IMR-90 (cell line): ENCODE measurements around the gene TBC1D22A. TPM values are rescaled to one million over a fixed set of nuclear protein-coding genes. Genes with fewer than 3 reads are reported as not detected.

Experiments used
- ATAC-seq: fragments of 200-7000 bp; cut with Tn5 transposase; 2 replicates; pipeline ENCODE4 v1.9.1; 2020; ENCODE audit warnings: low read depth, mild to moderate bottlenecking, moderate library complexity
- BruUV-seq: library from RNA; stranded (reverse); fragments of 400-500 nt; replicated peaks from 2 replicates; lab custom pipeline; 2021; lab: Mats Ljungman, UMichigan
- CTCF ChIA-PET: fragments of 300-600 bp; formaldehyde crosslinking; extraction: SDS; loops from one replicate; lab custom pipeline; 2021; ENCODE audit warnings: antibody characterized with exemption; lab: Yijun Ruan, JAX
- POLR2A ChIA-PET: fragments of 300-600 bp; sonication (Branson Sonifier 250); formaldehyde crosslinking; loops from one replicate; lab custom pipeline; 2022; ENCODE audit warnings: antibody characterized with exemption; ENCODE audit not compliant: unreplicated experiment; lab: Charles Lee
- DNase-seq: peaks from one replicate; pipeline ENCODE4 v3.0.0; 2013
- H2AFZ ChIP-seq: replicated peaks from 2 replicates; pipeline ENCODE3; 2013; ENCODE audit warnings: low read length, mild to moderate bottlenecking; ENCODE audit not compliant: poor library complexity
- H2AK5ac ChIP-seq: 2 replicates; pipeline ENCODE4 v1.6.1; 2013; ENCODE audit warnings: low read depth, low read length, inconsistent platforms
- H2AK9ac ChIP-seq: replicated peaks from 2 replicates; pipeline ENCODE3; 2013; ENCODE audit warnings: mild to moderate bottlenecking, low read depth, low read length, moderate library complexity; ENCODE audit not compliant: poor library complexity
- H2BK120ac ChIP-seq: 2 replicates; pipeline ENCODE4 v1.6.1; 2013; ENCODE audit warnings: low read depth, low read length, inconsistent platforms
- H2BK15ac ChIP-seq: 3 replicates; pipeline ENCODE4 v1.6.1; 2013; ENCODE audit warnings: low read depth, low read length, inconsistent platforms
- H2BK20ac ChIP-seq: 2 replicates; pipeline ENCODE4 v1.6.1; 2013; ENCODE audit warnings: low read depth, mild to moderate bottlenecking, inconsistent platforms, low read length, moderate library complexity
- H2BK5ac ChIP-seq: 2 replicates; pipeline ENCODE4 v1.6.1; 2013; ENCODE audit warnings: mild to moderate bottlenecking, low read depth, low read length, inconsistent platforms; ENCODE audit not compliant: poor library complexity, severe bottlenecking
- H3K14ac ChIP-seq: replicated peaks from 2 replicates; pipeline ENCODE4 v1.6.1; 2013; ENCODE audit warnings: low read depth, low read length, inconsistent platforms
- H3K18ac ChIP-seq: 2 replicates; pipeline ENCODE4 v1.6.1; 2013; ENCODE audit warnings: low read depth, low read length, control low read depth
- H3K23ac ChIP-seq: 2 replicates; pipeline ENCODE4 v1.6.1; 2013; ENCODE audit warnings: low read depth, low read length, inconsistent platforms
- H3K27ac ChIP-seq: 2 replicates; pipeline ENCODE4 v1.5.1; 2013; ENCODE audit warnings: mild to moderate bottlenecking, control low read depth, low read length; ENCODE audit not compliant: insufficient read depth
- H3K27me3 ChIP-seq: 2 replicates; pipeline ENCODE4 v1.6.1; 2013; ENCODE audit warnings: low read length; ENCODE audit not compliant: control insufficient read depth, insufficient read depth
- H3K36me3 ChIP-seq: 2 replicates; pipeline ENCODE4 v1.6.1; 2013; ENCODE audit warnings: low read length, mixed read lengths; ENCODE audit not compliant: control insufficient read depth, insufficient read depth
- H3K4ac ChIP-seq: 2 replicates; pipeline ENCODE4 v1.6.1; 2013; ENCODE audit warnings: low read depth, low read length, inconsistent platforms
- H3K4me1 ChIP-seq: 2 replicates; pipeline ENCODE4 v1.6.1; 2013; ENCODE audit warnings: low read length, mixed read lengths; ENCODE audit not compliant: control insufficient read depth, insufficient read depth
- H3K4me2 ChIP-seq: 2 replicates; pipeline ENCODE4 v1.6.1; 2013; ENCODE audit warnings: low read depth, mild to moderate bottlenecking, control low read depth, low read length, moderate library complexity
- H3K4me3 ChIP-seq: 2 replicates; pipeline ENCODE4 v1.5.1; 2013; ENCODE audit warnings: low read depth, mild to moderate bottlenecking, control low read depth, low read length, moderate library complexity; ENCODE audit not compliant: insufficient read depth
- H3K56ac ChIP-seq: 2 replicates; pipeline ENCODE4 v1.6.1; 2013; ENCODE audit warnings: low read length, inconsistent platforms; ENCODE audit not compliant: insufficient read depth; ENCODE audit errors: extremely low read depth
- H3K79me1 ChIP-seq, 2 experiments: 2 replicates each; pipeline ENCODE4 v1.6.1; 2013; ENCODE audit warnings: low read length in 2 of 2, inconsistent platforms in 1 of 2, low read depth in 1 of 2
- H3K9ac ChIP-seq: 2 replicates; pipeline ENCODE4 v1.6.1; 2013; ENCODE audit warnings: low read depth, low read length, control low read depth
- H3K9me1 ChIP-seq: 2 replicates; pipeline ENCODE4 v1.6.1; 2013; ENCODE audit warnings: low read length, inconsistent platforms; ENCODE audit not compliant: insufficient read depth
- H3K9me3 ChIP-seq: 2 replicates; pipeline ENCODE4 v1.6.1; 2013; ENCODE audit warnings: low read length; ENCODE audit not compliant: control insufficient read depth, insufficient read depth
- H4K20me1 ChIP-seq: 2 replicates; pipeline ENCODE4 v1.6.1; 2013; ENCODE audit warnings: low read length, inconsistent platforms; ENCODE audit not compliant: insufficient read depth
- H4K5ac ChIP-seq: 2 replicates; pipeline ENCODE4 v1.6.1; 2013; ENCODE audit warnings: mild to moderate bottlenecking, low read depth, low read length, control low read depth
- H4K8ac ChIP-seq, 2 experiments: 2 replicates each; pipeline ENCODE4 v1.6.1; 2013; ENCODE audit warnings: low read depth in 2 of 2, low read length in 2 of 2, control low read depth in 1 of 2, inconsistent platforms in 1 of 2
- H4K91ac ChIP-seq: 2 replicates; pipeline ENCODE4 v1.6.1; 2013; ENCODE audit warnings: low read depth, low read length, inconsistent platforms; ENCODE audit not compliant: insufficient read depth
- BHLHE40 ChIP-seq: fragments of 150-350 bp; IDR thresholded peaks from 2 replicates; pipeline ENCODE4 v1.6.1; 2016; ENCODE audit warnings: mild to moderate bottlenecking, low read depth, low read length
- CEBPB ChIP-seq: IDR thresholded peaks from 2 replicates; pipeline ENCODE4 v1.6.1; 2012; ENCODE audit warnings: low read depth, low read length, improper control_type of control experiment
- CHD1 ChIP-seq: IDR thresholded peaks from 2 replicates; pipeline ENCODE4 v1.6.1; 2012; ENCODE audit warnings: low read depth, low read length, improper control_type of control experiment
- CTCF ChIP-seq: conservative IDR thresholded peaks from 2 replicates; pipeline ENCODE4 v1.5.1; 2012; ENCODE audit warnings: mild to moderate bottlenecking, low read depth, low read length, improper control_type of control experiment
- MAFK ChIP-seq: IDR thresholded peaks from 2 replicates; pipeline ENCODE4 v1.6.1; 2012; ENCODE audit warnings: low read depth, low read length, improper control_type of control experiment
- MAZ ChIP-seq: IDR thresholded peaks from 2 replicates; pipeline ENCODE4 v1.6.1; 2012; ENCODE audit warnings: low read depth, mild to moderate bottlenecking, low read length, improper control_type of control experiment, moderate library complexity, borderline replicate concordance
- MXI1 ChIP-seq: IDR thresholded peaks from 2 replicates; pipeline ENCODE4 v1.6.1; 2012; ENCODE audit warnings: low read depth, mild to moderate bottlenecking, low read length, moderate library complexity, borderline replicate concordance
- NFE2L2 ChIP-seq: fragments of 150-350 bp; IDR thresholded peaks from 2 replicates; pipeline ENCODE4 v1.6.1; 2016; ENCODE audit warnings: low read depth, mild to moderate bottlenecking, low read length
- RAD21 ChIP-seq: IDR thresholded peaks from 2 replicates; pipeline ENCODE4 v1.6.1; 2012; ENCODE audit warnings: low read length, improper control_type of control experiment
- RFX5 ChIP-seq: IDR thresholded peaks from 2 replicates; pipeline ENCODE4 v1.8.0; 2012; ENCODE audit warnings: low read depth, mild to moderate bottlenecking, low read length, moderate library complexity
- USF2 ChIP-seq: fragments of 150-350 bp; IDR thresholded peaks from 2 replicates; pipeline ENCODE4 v1.6.1; 2017; ENCODE audit warnings: mild to moderate bottlenecking, antibody characterized with exemption, low read length, low read depth
- WGBS, 2 experiments: methylation state at CpG; one replicate each; pipeline versions ENCODE4 v1.1.5 to v1.1.7; 2013; ENCODE audit warnings: missing lambda C conversion rate in 2 of 2; ENCODE audit not compliant: insufficient read length in 1 of 2; ENCODE audit errors: extremely low coverage in 2 of 2; 5-methylcytosine and 5-hydroxymethylcytosine counted together
- dilution Hi-C: fragments of 300-500 bp; cut with HindIII; formaldehyde crosslinking; loops from one replicate; pipeline ENCODE4 v1.14.3; 2018; ENCODE audit warnings: low sequenced_read_pairs; ENCODE audit not compliant: unreplicated experiment
- in situ Hi-C: fragments of 300-500 bp; cut with MboI; formaldehyde crosslinking; loops from 3 replicates; pipeline ENCODE4 v1.14.3; 2019; ENCODE audit warnings: low sequenced_read_pairs, inconsistent platforms, mixed read lengths
- intact Hi-C: fragments of 100-400 bp; cut with micrococcal nuclease; formaldehyde crosslinking; loops from 2 replicates; pipeline ENCODE4 v1.10.0; 2022
- polyA plus RNA-seq, 3 experiments: library from polyadenylated mRNA; depleted of rRNA; stranded (reverse); fragments of >200 nt; gene quantifications; 2 replicates each; pipeline ENCODE4 v1.2.3, GENCODE V29; 2012; ENCODE audit warnings: low replicate concordance in 1 of 3
- total RNA-seq: library from RNA; depleted of rRNA; stranded (reverse); fragments of >200 nt; gene quantifications from 2 replicates; pipeline ENCODE4 v1.2.3, GENCODE V29; 2012

The TBC1D22A gene
- total and polyA plus RNA-seq, 2 of the 4 experiments (the other 2 are of a cell fraction) = 9.0 to 16.7 TPM

GRCh38 chr22:47176573-47177333, 414.3 kb downstream of the TBC1D22A start (continued):
- TF ChIP-seq USF2 (no peak), MXI1 (no peak), BHLHE40 (no peak), MAFK (no peak)

- dilution Hi-C loops = no loop called here
- WGBS, 2 experiments = no CpG with 5 or more reads among the region's 16 CpGs
- TF ChIP-seq CHD1 (no peak), BHLHE40 (no peak), RAD21 (no peak), CTCF (no peak), MAZ (no peak), CEBPB (no peak), MXI1 (no peak), RFX5 (no peak), USF2 (no peak), MAFK (no peak), NFE2L2 (no peak)
These were observed 414.9 kb downstream of the TBC1D22A start for GRCh38 chr22:47177334-47177815.

More at GRCh38 chr22:47177334-47177815, 414.9 kb downstream of the TBC1D22A start:
- ATAC-seq (no peak), DNase-seq (no peak)
- Histone ChIP-seq H3K4ac (no peak overlapping the region), H3K23ac (no peak overlapping the region), H2BK5ac (no peak overlapping the region), H3K9me3 (no peaks in the 10 kb centered on the region), H2BK15ac (no peak overlapping the region), H3K79me1 (no peaks in the 10 kb centered on the region; a peak in 2 of 4 replicates), H4K91ac (no peak overlapping the region), H3K4me3 (no peak overlapping the region), H3K27ac (no peak overlapping the region), H2BK20ac (no peak overlapping the region), H3K4me2 (no peak overlapping the region), H3K9me1 (peaks cover 5% of the 10 kb centered on the region; the same call in 1 of the 2 replicates), H4K20me1 (no peaks in the 10 kb centered on the region), H4K5ac (no peak overlapping the region), H2AFZ (no peak overlapping the region), H3K14ac (no peak overlapping the region), H2BK120ac (no peak overlapping the region), H3K36me3 (no peaks in the 10 kb centered on the region), H3K4me1 (peaks cover 10% of the 10 kb centered on the region), H3K9ac (no peak overlapping the region), H3K18ac (no peak overlapping the region), H4K8ac (no peak overlapping the region), H3K56ac (no peak overlapping the region), H2AK5ac (no peak overlapping the region), H3K27me3 (no peaks in the 10 kb centered on the region), H2AK9ac (no peak overlapping the region)
- ChIA-PET CTCF (no interaction called here), POLR2A (no interaction called here)
- in situ Hi-C loops = no loop called here
- no TSS peak for BruUV-seq
- intact Hi-C loops = no loop called here
